Nephron (organoid): Measurements from ENCODE around the gene PPIF.

ENCODE experiments used
- H3K27ac Mint-ChIP-seq, 3 experiments: 2 replicates each; pipeline ENCODE4 v1.8.0; 2020; ENCODE audit warnings: mixed read lengths in 3 of 3, mild to moderate bottlenecking in 2 of 3, moderate library complexity in 1 of 3
- H3K27me3 Mint-ChIP-seq: 2 replicates; pipeline ENCODE4 v1.8.0; 2021; ENCODE audit warnings: low read depth, mild to moderate bottlenecking, moderate library complexity, mixed read lengths
- H3K36me3 Mint-ChIP-seq: 2 replicates; pipeline ENCODE4 v1.8.0; 2020; ENCODE audit warnings: low read depth, mixed read lengths
- H3K4me1 Mint-ChIP-seq: 2 replicates; pipeline ENCODE4 v1.8.0; 2020; ENCODE audit warnings: mixed read lengths
- H3K4me3 Mint-ChIP-seq, 3 experiments: 2 replicates each; pipeline ENCODE4 v1.8.0; 2020; ENCODE audit warnings: mild to moderate bottlenecking in 3 of 3, mixed read lengths in 3 of 3, moderate library complexity in 2 of 3
- H3K9me3 Mint-ChIP-seq: 2 replicates; pipeline ENCODE4 v1.8.0; 2020; ENCODE audit warnings: mixed read lengths
- TF ChIP-seq, protein P1 (sequence below), 3 experiments: fragments of 200-600 bp; sonication (generic); IDR thresholded peaks; one replicate each; pipeline ENCODE4 v1.5.0; 2021; ENCODE audit warnings: antibody characterized with exemption in 3 of 3; ENCODE audit not compliant: unreplicated experiment in 3 of 3

Gene PPIF

GRCh38 chr10:79390551-79391229 lies 43.4 kb downstream of the PPIF start:
- Mint-ChIP-seq H3K4me3 (no peak overlapping the region), H3K27ac (peak overlapping the region in 2 of 3 experiments; percentile 22 to 37), H3K36me3 (peaks cover 33% of the 10 kb centered on the region), H3K27me3 (no peaks in the 10 kb centered on the region), H3K9me3 (no peaks in the 10 kb centered on the region), H3K4me1 (peaks cover 11% of the 10 kb centered on the region)
- TF ChIP-seq, protein P1, sequence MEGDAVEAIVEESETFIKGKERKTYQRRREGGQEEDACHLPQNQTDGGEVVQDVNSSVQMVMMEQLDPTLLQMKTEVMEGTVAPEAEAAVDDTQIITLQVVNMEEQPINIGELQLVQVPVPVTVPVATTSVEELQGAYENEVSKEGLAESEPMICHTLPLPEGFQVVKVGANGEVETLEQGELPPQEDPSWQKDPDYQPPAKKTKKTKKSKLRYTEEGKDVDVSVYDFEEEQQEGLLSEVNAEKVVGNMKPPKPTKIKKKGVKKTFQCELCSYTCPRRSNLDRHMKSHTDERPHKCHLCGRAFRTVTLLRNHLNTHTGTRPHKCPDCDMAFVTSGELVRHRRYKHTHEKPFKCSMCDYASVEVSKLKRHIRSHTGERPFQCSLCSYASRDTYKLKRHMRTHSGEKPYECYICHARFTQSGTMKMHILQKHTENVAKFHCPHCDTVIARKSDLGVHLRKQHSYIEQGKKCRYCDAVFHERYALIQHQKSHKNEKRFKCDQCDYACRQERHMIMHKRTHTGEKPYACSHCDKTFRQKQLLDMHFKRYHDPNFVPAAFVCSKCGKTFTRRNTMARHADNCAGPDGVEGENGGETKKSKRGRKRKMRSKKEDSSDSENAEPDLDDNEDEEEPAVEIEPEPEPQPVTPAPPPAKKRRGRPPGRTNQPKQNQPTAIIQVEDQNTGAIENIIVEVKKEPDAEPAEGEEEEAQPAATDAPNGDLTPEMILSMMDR (IDR thresholded peaks at IDR 0.05; ENCODE audit: unreplicated experiment in 3 of 3): no peak

- no peak overlapping the region for H3K4me3 Mint-ChIP-seq
- TF ChIP-seq, protein P1 (IDR thresholded peaks at IDR 0.05; ENCODE audit: unreplicated experiment in 3 of 3): no peak
- no peaks in the 10 kb centered on the region for H3K9me3 Mint-ChIP-seq
- peak overlapping the region in 1 of 3 experiments; percentile 37 for H3K27ac Mint-ChIP-seq
- H3K27me3 Mint-ChIP-seq: no peaks in the 10 kb centered on the region
- H3K36me3 Mint-ChIP-seq: peaks cover 40% of the 10 kb centered on the region
- H3K4me1 Mint-ChIP-seq: peaks cover 18% of the 10 kb centered on the region
Measured at GRCh38 chr10:79391231-79392019, 44.2 kb downstream of the PPIF start.

DNA sequence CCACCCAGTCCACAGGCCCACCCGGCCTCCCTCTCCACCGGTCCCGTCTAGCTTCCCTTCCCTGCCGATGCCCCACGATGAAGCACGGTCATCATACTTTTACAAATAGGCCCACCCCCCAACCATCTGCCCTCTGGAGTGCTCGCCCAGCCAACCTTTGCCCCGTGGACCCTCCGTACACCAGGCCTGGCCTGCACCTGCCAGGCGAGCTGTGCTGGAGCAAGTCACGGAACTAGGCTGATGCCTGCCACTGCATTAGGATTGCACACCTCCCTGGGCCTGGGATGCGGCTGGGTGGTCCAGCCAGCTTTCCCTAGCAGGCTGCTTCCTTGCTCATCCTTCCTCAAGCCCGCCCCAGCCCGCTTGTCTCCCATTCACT lies 44.7 kb downstream of the PPIF start:
- H3K4me3 Mint-ChIP-seq: no peak overlapping the region
- TF ChIP-seq, protein P1 (IDR thresholded peaks at IDR 0.05; ENCODE audit: unreplicated experiment in 3 of 3): no peak
- no peaks in the 10 kb centered on the region for H3K9me3 Mint-ChIP-seq
- H3K27ac Mint-ChIP-seq: peak overlapping the region in 2 of 3 experiments; percentile 9 to 25
- H3K4me1 Mint-ChIP-seq: peaks cover 24% of the 10 kb centered on the region
- H3K27me3 Mint-ChIP-seq: no peaks in the 10 kb centered on the region
- peaks cover 40% of the 10 kb centered on the region for H3K36me3 Mint-ChIP-seq

- Mint-ChIP-seq H3K36me3 (peaks cover 40% of the 10 kb centered on the region), H3K9me3 (no peaks in the 10 kb centered on the region), H3K4me1 (peaks cover 30% of the 10 kb centered on the region), H3K27ac (peak overlapping the region in 2 of 3 experiments; percentile 9 to 25), H3K4me3 (no peak overlapping the region), H3K27me3 (no peaks in the 10 kb centered on the region)
- TF ChIP-seq, protein P1 (IDR thresholded peaks at IDR 0.05; ENCODE audit: unreplicated experiment in 3 of 3): no peak
Measured at GRCh38 chr10:79392506-79393176, 45.4 kb downstream of the PPIF start.

DNA sequence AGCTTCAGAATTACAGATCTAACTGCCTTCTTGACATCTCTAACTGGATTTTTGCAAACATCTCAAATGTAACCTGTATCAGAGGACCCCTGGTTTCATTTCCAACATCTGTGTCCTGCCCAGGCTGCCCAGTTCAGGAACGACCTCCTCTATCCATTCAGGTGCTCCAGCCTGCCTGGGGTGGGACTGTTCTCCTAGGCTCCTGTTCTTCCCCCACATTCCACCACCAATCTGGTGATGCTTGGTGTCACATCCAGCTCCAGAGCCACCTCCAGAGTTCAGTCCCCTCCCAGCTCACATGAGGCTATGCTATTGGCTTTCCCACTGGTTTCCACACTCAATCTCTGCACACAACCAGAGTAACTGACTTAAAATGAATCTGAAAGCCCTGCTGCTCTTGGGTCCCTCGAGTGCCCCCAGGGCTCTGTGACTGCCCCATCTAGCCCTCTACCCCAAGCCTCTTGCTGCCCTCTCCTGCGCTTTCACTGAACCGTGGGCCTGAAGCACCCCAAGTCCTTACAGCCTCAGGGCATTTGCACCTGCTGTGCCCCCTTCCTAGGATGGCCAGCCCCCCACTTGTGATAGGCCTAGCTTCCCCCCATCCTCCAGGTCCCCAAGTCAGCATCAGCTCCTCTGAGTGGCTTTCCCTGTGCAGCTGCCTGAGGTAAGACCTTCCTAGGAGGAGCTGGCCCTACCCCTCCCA lies 46.1 kb downstream of the PPIF start:
- Mint-ChIP-seq H3K4me1 (peaks cover 38% of the 10 kb centered on the region), H3K27me3 (no peaks in the 10 kb centered on the region), H3K36me3 (peaks cover 40% of the 10 kb centered on the region), H3K27ac (peak overlapping the region in 2 of 3 experiments; percentile 9 to 25), H3K9me3 (no peaks in the 10 kb centered on the region), H3K4me3 (no peak overlapping the region)
- TF ChIP-seq, protein P1 (IDR thresholded peaks at IDR 0.05; ENCODE audit: unreplicated experiment in 3 of 3): no peak
